Right lobe of liver (tissue), 4 donors: ENCODE results near the gene BCOR.

Experiments used
- CTCF ChIP-seq, 4 donors: fragments of 200-600 bp in 3 of 4; fragments of 450-650 bp in 1 of 4; IDR thresholded peaks; one replicate each; pipeline versions ENCODE4 v1.5.1 to v1.8.0; 2016 to 2022; ENCODE audit warnings: antibody characterized with exemption in 4 of 4, mild to moderate bottlenecking in 2 of 4
- POLR2A ChIP-seq: fragments of 450-650 bp; IDR thresholded peaks from one replicate; pipeline ENCODE4 v1.6.1; 2017; ENCODE audit warnings: antibody characterized with exemption, mild to moderate bottlenecking
- donor health status: DM: no; HTN: no; CAD: no.
- donor health status: DM: no; HTN: no; CAD: no.
- donor health status: DM: no; HTN: yes; CAD: no.

- TF ChIP-seq POLR2A (no peak), CTCF (IDR thresholded peaks at IDR 0.05) (no peak)
Observed at GRCh38 chrX:40060356-40060845, 37.4 kb downstream of the BCOR start.
